Measurements from ENCODE around the gene UBE2QL1. TPM values are rescaled to one million over a fixed set of nuclear protein-coding genes. Genes with fewer than 3 reads are reported as not detected.

UBE2QL1 gene
- total RNA-seq, 2 donors from 2014 or later: 2.5 to 8.6 TPM

DNA sequence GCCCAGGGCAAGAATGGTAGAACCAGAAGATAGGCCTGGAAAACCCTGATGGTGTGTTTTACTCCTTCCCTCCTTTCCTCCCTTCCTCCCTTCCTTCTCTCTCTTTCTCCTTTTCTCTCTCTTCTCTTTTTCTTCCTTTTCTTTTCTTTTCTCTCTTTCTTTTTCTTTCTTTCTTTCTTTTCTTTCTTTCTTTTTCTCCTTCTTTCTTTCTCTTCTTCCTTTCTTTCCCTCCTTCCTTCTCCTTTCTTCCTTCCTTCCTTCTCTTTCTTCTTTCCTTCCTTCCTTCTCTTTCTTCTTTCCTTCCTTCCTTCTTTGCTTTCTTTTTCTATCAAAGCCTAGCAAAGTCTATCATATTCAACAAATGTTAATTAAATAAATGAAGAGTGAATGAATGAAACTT is 24.0 kb upstream of the UBE2QL1 start:
- Histone ChIP-seq H3K9me3 (no peaks in the 10 kb centered on the region), H3K36me3 (no peaks in the 10 kb centered on the region), H3K27ac (no peak overlapping the region), H3K27me3 (replicated peaks; ENCODE audit: insufficient read depth) (no peaks in the 10 kb centered on the region), H3K4me3 (no peak overlapping the region), H3K4me1 (replicated peaks) (peaks cover 3% of the 10 kb centered on the region)
- DNase-seq (ENCODE audit: low spot score): no peak
- TF ChIP-seq POLR2AphosphoS5 (IDR thresholded peaks at IDR 0.05) (no peak), POLR2A (IDR thresholded peaks at IDR 0.05) (no peak)
- TF ChIP-seq, protein P1, sequence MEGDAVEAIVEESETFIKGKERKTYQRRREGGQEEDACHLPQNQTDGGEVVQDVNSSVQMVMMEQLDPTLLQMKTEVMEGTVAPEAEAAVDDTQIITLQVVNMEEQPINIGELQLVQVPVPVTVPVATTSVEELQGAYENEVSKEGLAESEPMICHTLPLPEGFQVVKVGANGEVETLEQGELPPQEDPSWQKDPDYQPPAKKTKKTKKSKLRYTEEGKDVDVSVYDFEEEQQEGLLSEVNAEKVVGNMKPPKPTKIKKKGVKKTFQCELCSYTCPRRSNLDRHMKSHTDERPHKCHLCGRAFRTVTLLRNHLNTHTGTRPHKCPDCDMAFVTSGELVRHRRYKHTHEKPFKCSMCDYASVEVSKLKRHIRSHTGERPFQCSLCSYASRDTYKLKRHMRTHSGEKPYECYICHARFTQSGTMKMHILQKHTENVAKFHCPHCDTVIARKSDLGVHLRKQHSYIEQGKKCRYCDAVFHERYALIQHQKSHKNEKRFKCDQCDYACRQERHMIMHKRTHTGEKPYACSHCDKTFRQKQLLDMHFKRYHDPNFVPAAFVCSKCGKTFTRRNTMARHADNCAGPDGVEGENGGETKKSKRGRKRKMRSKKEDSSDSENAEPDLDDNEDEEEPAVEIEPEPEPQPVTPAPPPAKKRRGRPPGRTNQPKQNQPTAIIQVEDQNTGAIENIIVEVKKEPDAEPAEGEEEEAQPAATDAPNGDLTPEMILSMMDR (IDR thresholded peaks at IDR 0.05): no peak
- intact Hi-C loops (cut with DNase I): no loop called here

DNA sequence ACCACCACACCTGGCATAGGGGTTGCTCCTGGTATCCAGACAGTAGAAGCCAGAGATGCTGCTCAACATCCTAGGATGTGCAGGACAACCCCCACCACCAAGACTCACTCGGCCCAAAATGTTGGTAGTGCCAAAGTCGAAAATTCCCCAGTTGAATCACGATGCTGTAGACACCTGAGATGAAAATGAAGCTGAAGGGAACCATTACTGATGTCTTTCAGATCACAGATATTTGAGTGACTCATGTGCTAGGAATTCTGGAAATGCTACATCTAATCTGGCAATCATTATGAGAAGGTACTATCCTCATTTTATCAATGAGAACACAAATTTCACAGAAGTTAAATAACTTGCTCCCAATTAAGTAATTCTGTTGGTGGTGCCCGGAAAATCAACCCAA is 21.0 kb upstream of the UBE2QL1 start:
- Histone ChIP-seq H3K9me3 (no peaks in the 10 kb centered on the region), H3K4me1 (replicated peaks) (no peaks in the 10 kb centered on the region), H3K27me3 (replicated peaks; ENCODE audit: insufficient read depth) (no peaks in the 10 kb centered on the region), H3K4me3 (no peak overlapping the region), H3K36me3 (no peaks in the 10 kb centered on the region), H3K27ac (no peak overlapping the region)
- TF ChIP-seq, protein P1 (IDR thresholded peaks at IDR 0.05): no peak
- TF ChIP-seq POLR2A (IDR thresholded peaks at IDR 0.05) (no peak), POLR2AphosphoS5 (IDR thresholded peaks at IDR 0.05) (no peak)
- 78% methylated on average over 4 of the region's 4 CpGs for WGBS
- intact Hi-C loops (cut with DNase I): no loop called here
- no peak for DNase-seq (ENCODE audit: low spot score)

DNA sequence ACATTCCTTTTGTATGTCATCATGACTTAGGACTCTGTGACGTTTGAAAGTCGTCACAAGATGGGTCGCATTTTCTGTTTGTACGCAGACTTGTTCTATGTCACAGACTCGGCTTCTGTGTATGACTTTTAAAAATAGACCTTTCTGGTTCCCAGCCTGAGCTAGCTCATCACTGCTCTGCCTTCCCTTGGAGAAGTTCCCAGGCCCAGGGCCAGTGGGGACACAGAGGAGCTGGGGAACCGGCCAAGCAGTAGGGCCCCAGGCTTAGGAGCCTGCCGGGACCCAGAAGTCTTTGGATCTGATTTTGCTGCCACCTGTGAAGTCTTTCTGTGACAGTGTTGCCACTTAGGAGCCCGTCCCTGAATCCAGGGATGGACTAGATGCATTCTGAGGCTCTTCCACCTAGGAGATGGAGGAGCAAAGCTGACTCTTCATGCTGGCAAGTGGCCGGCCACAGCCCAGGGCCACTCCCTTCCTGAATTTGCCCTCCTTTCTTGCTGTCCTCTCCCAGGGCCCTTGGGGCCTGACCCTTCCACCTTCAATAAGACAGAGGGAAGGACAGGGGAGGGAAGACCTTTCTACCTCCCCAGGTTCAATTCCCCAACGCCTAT is 18.1 kb upstream of the UBE2QL1 start:
- Histone ChIP-seq H3K36me3 (no peaks in the 10 kb centered on the region), H3K27me3 (replicated peaks; ENCODE audit: insufficient read depth) (peaks cover 3% of the 10 kb centered on the region), H3K9me3 (no peaks in the 10 kb centered on the region), H3K27ac (no peak overlapping the region), H3K4me3 (no peak overlapping the region), H3K4me1 (replicated peaks) (no peaks in the 10 kb centered on the region)
- intact Hi-C loops (cut with DNase I): no loop called here
- DNase-seq (ENCODE audit: low spot score): no peak
- no peak for TF ChIP-seq POLR2AphosphoS5 (IDR thresholded peaks at IDR 0.05)
- TF ChIP-seq, protein P1 (IDR thresholded peaks at IDR 0.05): no peak
- TF ChIP-seq POLR2A (IDR thresholded peaks at IDR 0.05): no peak
- 54% methylated on average over 10 of the region's 10 CpGs for WGBS

DNA sequence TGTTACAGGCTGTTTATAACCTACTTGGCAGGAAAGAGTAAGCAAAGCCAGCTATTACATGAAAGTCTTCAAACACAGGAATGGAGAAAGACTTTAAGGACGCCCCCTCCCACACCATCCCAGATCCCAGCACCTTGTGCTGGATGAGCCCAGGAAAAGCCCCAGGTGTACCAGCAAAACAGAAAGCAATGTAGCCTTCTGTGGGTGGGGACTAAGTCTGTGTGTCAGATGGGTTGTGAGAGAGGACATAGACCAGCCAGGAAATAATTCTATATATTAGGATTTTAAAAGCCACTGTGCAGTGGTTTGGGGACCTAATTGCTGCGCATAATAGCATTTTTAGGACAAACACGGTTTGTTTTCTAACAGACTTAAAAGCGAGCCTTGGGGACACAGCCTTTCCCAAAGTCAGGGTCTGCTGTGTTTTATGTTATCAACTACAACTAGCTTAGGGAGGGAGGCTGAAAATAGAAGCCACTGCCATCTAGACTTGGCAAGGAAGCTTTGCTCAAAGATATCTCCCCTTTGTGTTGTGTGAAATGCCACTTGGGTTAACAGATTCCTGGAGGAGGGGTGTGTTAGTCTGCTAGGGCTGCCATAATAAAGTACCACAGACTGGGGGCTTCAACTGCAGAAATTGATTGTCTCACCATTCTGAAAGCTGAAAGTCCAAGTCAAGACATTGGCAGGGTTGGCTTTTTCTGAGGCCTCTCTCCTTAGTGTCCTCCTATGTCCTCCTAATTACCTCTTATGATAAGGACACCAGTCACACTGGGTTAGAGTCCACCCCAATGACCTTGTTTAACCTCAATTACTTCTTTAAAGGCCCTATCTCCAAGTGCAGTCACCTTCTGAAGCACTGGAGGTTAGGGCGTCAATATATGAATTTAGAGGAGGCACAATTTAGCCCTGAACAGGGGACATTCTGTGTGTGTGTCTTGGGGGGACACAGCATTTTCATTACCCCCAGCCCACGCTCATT is 17.2 kb upstream of the UBE2QL1 start:
- Histone ChIP-seq H3K4me3 (no peak overlapping the region), H3K4me1 (replicated peaks) (no peaks in the 10 kb centered on the region), H3K27ac (no peak overlapping the region), H3K36me3 (no peaks in the 10 kb centered on the region), H3K27me3 (replicated peaks; ENCODE audit: insufficient read depth) (peaks cover 3% of the 10 kb centered on the region), H3K9me3 (no peaks in the 10 kb centered on the region)
- 84% methylated on average over 6 of the region's 6 CpGs for WGBS
- DNase-seq (ENCODE audit: low spot score): no peak
- intact Hi-C loops (cut with DNase I): no loop called here
- TF ChIP-seq POLR2AphosphoS5 (IDR thresholded peaks at IDR 0.05) (no peak), POLR2A (IDR thresholded peaks at IDR 0.05) (no peak)
- TF ChIP-seq, protein P1 (IDR thresholded peaks at IDR 0.05): no peak
